Lower lobe of right lung (tissue), 2 donors: ENCODE results near the gene LY6G5C. TPM values are rescaled to one million over a fixed set of nuclear protein-coding genes. Genes with fewer than 3 reads are reported as not detected.

Experiments
- ATAC-seq, 2 donors: fragments of 200-7000 bp; cut with Tn5 transposase; one replicate each; pipeline ENCODE4 v1.9.1; 2020 to 2022; ENCODE audit warnings: mild to moderate bottlenecking in 2 of 2, moderate library complexity in 2 of 2
- DNase-seq: peaks from one replicate; pipeline ENCODE4 v3.0.0-alpha.2; 2020
- H3K27ac ChIP-seq: fragments of 200-600 bp; one replicate; pipeline ENCODE4 v1.8.0; 2022
- H3K27me3 ChIP-seq: fragments of 200-600 bp; one replicate; pipeline ENCODE4 v1.8.0; 2022; ENCODE audit warnings: low read depth
- H3K36me3 ChIP-seq: fragments of 200-600 bp; one replicate; pipeline ENCODE4 v1.8.0; 2022; ENCODE audit warnings: mild to moderate bottlenecking
- H3K4me1 ChIP-seq: fragments of 200-600 bp; one replicate; pipeline ENCODE4 v1.8.0; 2022
- H3K4me3 ChIP-seq: fragments of 200-600 bp; one replicate; pipeline ENCODE4 v1.8.0; 2022; ENCODE audit warnings: mild to moderate bottlenecking
- H3K9me3 ChIP-seq: fragments of 200-600 bp; one replicate; pipeline ENCODE4 v1.8.0; 2022
- CTCF ChIP-seq: fragments of 200-600 bp; IDR thresholded peaks from one replicate; pipeline ENCODE4 v1.8.0; 2022; ENCODE audit warnings: antibody characterized with exemption, mild to moderate bottlenecking
- intact Hi-C: fragments of 100-400 bp; cut with DNase I; formaldehyde crosslinking; loops from one replicate; pipeline ENCODE4 v1.11.0; 2022
- long read RNA-seq: library from polyadenylated mRNA; unstranded; transcript quantifications from one replicate; pipeline ENCODE4 v2.0.0, GENCODE V29; 2021
- total RNA-seq: library from RNA; stranded (reverse); fragmentation: NEBNext Ultra II Directional; extraction: Animal tissue kit (Norgen Biotek cat#: 25700); gene quantifications from one replicate; pipeline ENCODE4 v1.2.1, GENCODE V29; 2021
- donor health status: DM: no; HTN: yes; CAD: no; lungs with severe emphysema.

Gene LY6G5C
- 2.9 TPM for total RNA-seq
- long read RNA-seq, partial matches to known transcripts: 0 of 4 reads
- long read RNA-seq, other reads (novel, unspliced or antisense): 1 of 4 reads

GRCh38 chr6:31680226-31681134, at the start of gene LY6G5C:
Gene LY6G5C, minus strand, starts transcription at chr6:31681067. Its CDS starts 694 bp downstream, at chr6:31680373.
- no peaks in the 10 kb centered on the region for H3K27me3 ChIP-seq
- H3K4me1 ChIP-seq: peaks cover 33% of the 10 kb centered on the region
- intact Hi-C loops: no loop called here
- H3K4me3 ChIP-seq: peak within 1 kb of the TSS; percentile 64
- H3K9me3 ChIP-seq: no peaks in the 10 kb centered on the region
- peak; percentile 75 for TF ChIP-seq CTCF
- peak within 1 kb of the TSS; percentile 85 for H3K27ac ChIP-seq
- H3K36me3 ChIP-seq: peaks cover 10% of the 10 kb centered on the region
- ATAC-seq (peak; percentile 87 to 88), DNase-seq (peak; percentile 88)

GRCh38 chr6:31729979-31730630, 49.2 kb upstream of the LY6G5C start:
- no peaks in the 10 kb centered on the region for H3K9me3 ChIP-seq
- peak overlapping the region; percentile 93 for H3K27ac ChIP-seq
- peak; percentile 88 for DNase-seq
- peaks cover 64% of the 10 kb centered on the region for H3K36me3 ChIP-seq
- peaks cover 81% of the 10 kb centered on the region for H3K4me1 ChIP-seq
- TF ChIP-seq CTCF: no peak
- no peaks in the 10 kb centered on the region for H3K27me3 ChIP-seq
- peak; percentile 82 to 83 for ATAC-seq
- H3K4me3 ChIP-seq: peak overlapping the region; percentile 91
- intact Hi-C loops: loop anchor here (10.0 kb wide), 1 partner anchor 105 kb away; no protein-coding TSS in a partner anchor

GRCh38 chr6:31729515-31729978, 48.7 kb upstream of the LY6G5C start:
- Histone ChIP-seq H3K36me3 (peaks cover 64% of the 10 kb centered on the region), H3K27ac (peak overlapping the region; percentile 93), H3K9me3 (no peaks in the 10 kb centered on the region), H3K4me3 (peak overlapping the region; percentile 91), H3K4me1 (peaks cover 78% of the 10 kb centered on the region), H3K27me3 (no peaks in the 10 kb centered on the region)
- TF ChIP-seq CTCF: no peak
- DNase-seq (peak; percentile 94), ATAC-seq (peak; percentile 90 to 91)
- intact Hi-C loops: no loop called here

- ATAC-seq (peak; percentile 43 to 51), DNase-seq (peak; percentile 59)
- intact Hi-C loops: no loop called here
- peak; percentile 70 for TF ChIP-seq CTCF
- peak within 1 kb of the TSS; percentile 91 for H3K4me3 ChIP-seq
- H3K27ac ChIP-seq: peak within 1 kb of the TSS; percentile 93
- H3K9me3 ChIP-seq: no peaks in the 10 kb centered on the region
- peaks cover 59% of the 10 kb centered on the region for H3K36me3 ChIP-seq
- no peaks in the 10 kb centered on the region for H3K27me3 ChIP-seq
- H3K4me1 ChIP-seq: peaks cover 72% of the 10 kb centered on the region
Observed at GRCh38 chr6:31728767-31729514, 48.1 kb upstream of the LY6G5C start, which contains the start of gene DDAH2. Gene DDAH2, minus strand, starts transcription at chr6:31729299. Its CDS starts 138 bp downstream, at chr6:31729161.
